ENCODE measurements around the gene KRT5. TPM values are rescaled to one million over a fixed set of nuclear protein-coding genes. Genes with fewer than 3 reads are reported as not detected.
"Not testable (repeated sequence)": the region's sequence is repeated elsewhere in the genome, so short reads cannot be mapped to it uniquely, and the experiment has no call there.

Gene KRT5
- total and polyA plus RNA-seq, 2 experiments from 2014 or later: not detected

GRCh38 chr12:52488736-52489135, 31.5 kb downstream of the KRT5 start (continued):
- no peak for TF ChIP-seq ZNF462 (CRISPR knock-in tag; IDR thresholded peaks at IDR 0.05)
- TF ChIP-seq STAT1 (IDR thresholded peaks at IDR 0.05; ENCODE audit: unreplicated experiment): no peak

DNA sequence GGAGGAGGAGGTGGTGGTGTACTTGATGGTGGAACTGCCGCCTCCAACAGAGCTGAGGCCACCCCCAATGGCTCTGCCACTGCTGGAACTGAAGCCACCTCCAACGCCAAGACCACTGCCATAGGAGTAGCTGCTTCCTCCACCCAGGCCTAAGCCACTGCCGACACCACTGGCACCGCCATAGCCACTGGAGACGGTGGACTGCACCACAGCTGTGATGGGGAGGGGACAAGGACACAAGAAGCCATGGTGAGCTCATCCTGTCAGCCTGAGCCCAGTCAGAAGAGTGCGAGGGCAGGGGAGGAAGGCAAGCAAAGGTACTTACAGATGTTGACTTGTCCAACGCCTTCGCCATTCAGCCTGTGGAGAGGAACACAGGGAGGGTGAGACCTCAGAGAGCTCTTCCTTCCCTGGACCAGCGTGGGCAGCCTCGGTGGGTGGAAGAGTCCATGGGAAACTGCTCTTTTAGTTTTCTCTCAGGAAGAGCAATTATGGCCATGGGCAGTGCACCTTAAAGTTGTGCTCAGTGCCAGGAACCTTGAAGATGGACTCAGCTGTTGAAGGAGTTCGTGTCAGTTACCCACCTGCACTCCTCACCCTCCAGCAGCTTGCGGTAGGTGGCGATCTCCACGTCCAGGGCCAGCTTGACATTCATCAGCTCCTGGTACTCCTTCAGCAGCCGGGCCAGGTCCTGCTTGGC, 32.3 kb downstream of the KRT5 start:
- not testable (repeated sequence) for H3K4me3 Mint-ChIP-seq; H3K4me1 Mint-ChIP-seq; H3K79me2 ChIP-seq (replicated peaks; ENCODE audit: insufficient read depth); H3K27me3 ChIP-seq (ENCODE audit: insufficient read depth); H3K4me3 ChIP-seq; H3K27ac Mint-ChIP-seq; H3K36me3 Mint-ChIP-seq (ENCODE audit: low read depth); H3K4me1 ChIP-seq (ENCODE audit: insufficient read depth); H2AFZ ChIP-seq; H3K4me2 ChIP-seq; H3K27me3 Mint-ChIP-seq (ENCODE audit: insufficient read depth, low read depth, poor library complexity); H3K36me3 ChIP-seq (ENCODE audit: insufficient read depth); H3K9me2 ChIP-seq (ENCODE audit: insufficient read depth); H3F3A ChIP-seq (replicated peaks; ENCODE audit: low read depth); H4K20me1 ChIP-seq (replicated peaks; ENCODE audit: insufficient read depth); DNase-seq (ENCODE audit: low spot score); H3K27ac ChIP-seq (ENCODE audit: low read depth); ATAC-seq
- peaks cover 17% of the 10 kb centered on the region for H3K9me3 Mint-ChIP-seq
- TF ChIP-seq, protein P1, sequence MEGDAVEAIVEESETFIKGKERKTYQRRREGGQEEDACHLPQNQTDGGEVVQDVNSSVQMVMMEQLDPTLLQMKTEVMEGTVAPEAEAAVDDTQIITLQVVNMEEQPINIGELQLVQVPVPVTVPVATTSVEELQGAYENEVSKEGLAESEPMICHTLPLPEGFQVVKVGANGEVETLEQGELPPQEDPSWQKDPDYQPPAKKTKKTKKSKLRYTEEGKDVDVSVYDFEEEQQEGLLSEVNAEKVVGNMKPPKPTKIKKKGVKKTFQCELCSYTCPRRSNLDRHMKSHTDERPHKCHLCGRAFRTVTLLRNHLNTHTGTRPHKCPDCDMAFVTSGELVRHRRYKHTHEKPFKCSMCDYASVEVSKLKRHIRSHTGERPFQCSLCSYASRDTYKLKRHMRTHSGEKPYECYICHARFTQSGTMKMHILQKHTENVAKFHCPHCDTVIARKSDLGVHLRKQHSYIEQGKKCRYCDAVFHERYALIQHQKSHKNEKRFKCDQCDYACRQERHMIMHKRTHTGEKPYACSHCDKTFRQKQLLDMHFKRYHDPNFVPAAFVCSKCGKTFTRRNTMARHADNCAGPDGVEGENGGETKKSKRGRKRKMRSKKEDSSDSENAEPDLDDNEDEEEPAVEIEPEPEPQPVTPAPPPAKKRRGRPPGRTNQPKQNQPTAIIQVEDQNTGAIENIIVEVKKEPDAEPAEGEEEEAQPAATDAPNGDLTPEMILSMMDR (conservative IDR thresholded peaks at IDR 0.05; ENCODE audit: low read depth in 2 of 2): 0 out of 4 replicates have a peak, but pooled peaks of 1 of the 2 experiments have one; percentile 1
